Loucy (cell line): ENCODE measurements around the gene PPP2R1B.

Experiments
- H2AFZ ChIP-seq: fragments of 200-600 bp; sonication (generic); 2 replicates; pipeline ENCODE4 v1.6.0; 2016; ENCODE audit warnings: antibody characterized with exemption, mild to moderate bottlenecking, low read length, moderate library complexity
- H3F3A ChIP-seq: fragments of 200-600 bp; 2 replicates; pipeline ENCODE4 v1.6.0; 2016; ENCODE audit warnings: antibody characterized with exemption, low read depth, mild to moderate bottlenecking
- H3K27me3 ChIP-seq: fragments of 200-600 bp; sonication (generic); 2 replicates; pipeline ENCODE4 v1.6.1; 2014; ENCODE audit warnings: low read length, mild to moderate bottlenecking; ENCODE audit not compliant: insufficient read depth, poor library complexity, severe bottlenecking
- H3K36me3 ChIP-seq: fragments of 200-600 bp; sonication (generic); 2 replicates; pipeline ENCODE4 v1.6.1; 2016; ENCODE audit warnings: low read length; ENCODE audit not compliant: insufficient read depth
- H3K4me1 ChIP-seq: fragments of 200-600 bp; sonication (generic); 2 replicates; pipeline ENCODE4 v1.5.1; 2014; ENCODE audit warnings: low read length, mild to moderate bottlenecking; ENCODE audit not compliant: insufficient read depth, poor library complexity, severe bottlenecking
- H3K4me2 ChIP-seq: fragments of 200-600 bp; sonication (generic); 2 replicates; pipeline ENCODE4 v1.6.0; 2014; ENCODE audit warnings: antibody characterized with exemption, low read length, low read depth, mild to moderate bottlenecking; ENCODE audit not compliant: poor library complexity, severe bottlenecking
- H3K4me3 ChIP-seq: fragments of 200-600 bp; sonication (generic); 2 replicates; pipeline ENCODE4 v1.5.1; 2014; ENCODE audit warnings: low read length, mild to moderate bottlenecking, mixed read lengths; ENCODE audit not compliant: poor library complexity, severe bottlenecking
- H3K79me2 ChIP-seq: fragments of 200-600 bp; sonication (generic); 2 replicates; pipeline ENCODE4 v1.6.1; 2014; ENCODE audit warnings: low read length; ENCODE audit not compliant: insufficient read depth
- H3K9ac ChIP-seq: fragments of 200-600 bp; sonication (generic); 2 replicates; pipeline ENCODE4 v1.6.0; 2014; ENCODE audit warnings: mild to moderate bottlenecking, low read depth, low read length, moderate library complexity; ENCODE audit not compliant: poor library complexity, severe bottlenecking
- H3K9me2 ChIP-seq: fragments of 200-600 bp; sonication (generic); replicated peaks from 2 replicates; pipeline ENCODE4 v1.6.1; 2016; ENCODE audit warnings: low read depth, low read length, mixed read lengths
- H3K9me3 ChIP-seq: fragments of 200-600 bp; sonication (generic); 2 replicates; pipeline ENCODE4 v1.6.1; 2014; ENCODE audit warnings: mild to moderate bottlenecking, antibody characterized with exemption, low read length, low read depth; ENCODE audit not compliant: insufficient read depth
- H4K20me1 ChIP-seq: fragments of 200-600 bp; sonication (generic); 2 replicates; pipeline ENCODE4 v1.6.0; 2014; ENCODE audit warnings: antibody characterized with exemption, low read length, mild to moderate bottlenecking; ENCODE audit not compliant: insufficient read depth, poor library complexity, severe bottlenecking
- EZH2phosphoT487 ChIP-seq: fragments of 200-600 bp; IDR thresholded peaks from 2 replicates; pipeline ENCODE4 v1.6.1; 2018; ENCODE audit warnings: antibody characterized with exemption, mild to moderate bottlenecking, moderate library complexity, borderline replicate concordance
- TF ChIP-seq, protein P1 (sequence below): fragments of 200-600 bp; sonication (generic); conservative IDR thresholded peaks from 2 replicates; pipeline ENCODE4 v1.5.1; 2014; ENCODE audit warnings: mild to moderate bottlenecking, antibody characterized with exemption, low read length

PPP2R1B gene

GRCh38 chr11:111697933-111698371, 68.2 kb downstream of the PPP2R1B start:
- Histone ChIP-seq H3K9me2 (no peaks in the 10 kb centered on the region), H3K79me2 (no peaks in the 10 kb centered on the region), H4K20me1 (no peaks in the 10 kb centered on the region), H3K4me1 (peaks cover 10% of the 10 kb centered on the region), H3K9me3 (no peaks in the 10 kb centered on the region), H3K36me3 (peaks cover 21% of the 10 kb centered on the region; the same call in 1 of the 2 replicates), H3K27me3 (no peaks in the 10 kb centered on the region), H3K9ac (no peak overlapping the region), H2AFZ (no peak overlapping the region), H3K4me2 (no peak overlapping the region), H3K4me3 (no peak overlapping the region), H3F3A (no peaks in the 10 kb centered on the region)
- TF ChIP-seq EZH2phosphoT487: no peak

GRCh38 chr11:111696556-111696955, 69.6 kb downstream of the PPP2R1B start:
- Histone ChIP-seq H3K4me1 (peaks cover 10% of the 10 kb centered on the region), H3K9me3 (no peaks in the 10 kb centered on the region), H3K36me3 (peaks cover 9% of the 10 kb centered on the region; the same call in 1 of the 2 replicates), H3K27me3 (no peaks in the 10 kb centered on the region), H3K4me2 (no peak overlapping the region), H3K79me2 (no peaks in the 10 kb centered on the region), H2AFZ (no peak overlapping the region), H3K9ac (no peak overlapping the region), H3F3A (no peaks in the 10 kb centered on the region), H3K9me2 (no peaks in the 10 kb centered on the region), H4K20me1 (no peaks in the 10 kb centered on the region), H3K4me3 (no peak overlapping the region)
- TF ChIP-seq, protein P1, sequence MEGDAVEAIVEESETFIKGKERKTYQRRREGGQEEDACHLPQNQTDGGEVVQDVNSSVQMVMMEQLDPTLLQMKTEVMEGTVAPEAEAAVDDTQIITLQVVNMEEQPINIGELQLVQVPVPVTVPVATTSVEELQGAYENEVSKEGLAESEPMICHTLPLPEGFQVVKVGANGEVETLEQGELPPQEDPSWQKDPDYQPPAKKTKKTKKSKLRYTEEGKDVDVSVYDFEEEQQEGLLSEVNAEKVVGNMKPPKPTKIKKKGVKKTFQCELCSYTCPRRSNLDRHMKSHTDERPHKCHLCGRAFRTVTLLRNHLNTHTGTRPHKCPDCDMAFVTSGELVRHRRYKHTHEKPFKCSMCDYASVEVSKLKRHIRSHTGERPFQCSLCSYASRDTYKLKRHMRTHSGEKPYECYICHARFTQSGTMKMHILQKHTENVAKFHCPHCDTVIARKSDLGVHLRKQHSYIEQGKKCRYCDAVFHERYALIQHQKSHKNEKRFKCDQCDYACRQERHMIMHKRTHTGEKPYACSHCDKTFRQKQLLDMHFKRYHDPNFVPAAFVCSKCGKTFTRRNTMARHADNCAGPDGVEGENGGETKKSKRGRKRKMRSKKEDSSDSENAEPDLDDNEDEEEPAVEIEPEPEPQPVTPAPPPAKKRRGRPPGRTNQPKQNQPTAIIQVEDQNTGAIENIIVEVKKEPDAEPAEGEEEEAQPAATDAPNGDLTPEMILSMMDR: no peak
- TF ChIP-seq EZH2phosphoT487: no peak

- no peaks in the 10 kb centered on the region for H3K79me2 ChIP-seq
- no peak for TF ChIP-seq EZH2phosphoT487
- TF ChIP-seq, protein P1: no peak
- H3K4me3 ChIP-seq: no peak overlapping the region
- no peaks in the 10 kb centered on the region for H3F3A ChIP-seq
- no peaks in the 10 kb centered on the region for H3K9me3 ChIP-seq
- H4K20me1 ChIP-seq: no peaks in the 10 kb centered on the region
- H3K9ac ChIP-seq: no peak overlapping the region
- no peak overlapping the region for H3K4me2 ChIP-seq
- H2AFZ ChIP-seq: no peak overlapping the region
- no peaks in the 10 kb centered on the region for H3K9me2 ChIP-seq
- H3K36me3 ChIP-seq: peaks cover 10% of the 10 kb centered on the region; the same call in 1 of the 2 replicates
- H3K27me3 ChIP-seq: no peaks in the 10 kb centered on the region
- peaks cover 3% of the 10 kb centered on the region for H3K4me1 ChIP-seq
Measured at GRCh38 chr11:111694851-111695250, 71.3 kb downstream of the PPP2R1B start.

- Histone ChIP-seq H2AFZ (no peak overlapping the region), H4K20me1 (no peaks in the 10 kb centered on the region), H3K9ac (no peak overlapping the region), H3K4me2 (no peak overlapping the region), H3K4me1 (no peaks in the 10 kb centered on the region), H3K79me2 (no peaks in the 10 kb centered on the region), H3K36me3 (peaks cover 22% of the 10 kb centered on the region; the same call in 1 of the 2 replicates), H3K27me3 (no peaks in the 10 kb centered on the region), H3F3A (no peaks in the 10 kb centered on the region), H3K9me3 (no peaks in the 10 kb centered on the region), H3K4me3 (no peak overlapping the region), H3K9me2 (no peaks in the 10 kb centered on the region)
- no peak for TF ChIP-seq EZH2phosphoT487
- TF ChIP-seq, protein P1: no peak
Measured at GRCh38 chr11:111693224-111693937, 72.8 kb downstream of the PPP2R1B start.
